ENCODE results near the gene IQGAP1. TPM values are rescaled to one million over a fixed set of nuclear protein-coding genes. Genes with fewer than 3 reads are reported as not detected.

IQGAP1 gene
- total and polyA plus RNA-seq, 2 of the 4 experiments (the other 2 are of a cell fraction), result 87.5 to 207 TPM

DNA sequence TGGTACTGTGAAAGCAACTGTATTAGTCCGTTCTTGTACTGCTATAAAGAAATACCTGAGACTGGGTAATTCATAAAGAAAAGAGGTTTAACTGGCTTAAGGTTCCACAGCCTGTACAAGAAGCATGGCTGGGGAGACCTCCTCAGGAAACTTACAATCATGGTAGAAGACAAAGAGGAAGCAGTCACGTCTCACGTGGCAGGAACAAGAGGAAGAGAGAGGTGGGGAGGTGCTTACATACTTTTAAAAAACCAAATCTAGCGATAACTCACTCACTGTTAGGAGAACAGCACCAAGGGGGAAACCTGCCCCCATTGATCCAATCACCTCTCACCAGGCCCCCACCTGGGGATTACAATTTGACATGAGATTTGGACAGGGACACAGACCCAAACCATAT, 48.9 kb downstream of the IQGAP1 start:
- Histone ChIP-seq H4K8ac (ENCODE audit: low read depth in 2 of 2, low read length in 2 of 2) (no peak overlapping the region), H2BK120ac (ENCODE audit: low read depth, low read length) (no peak overlapping the region), H3K9me1 (ENCODE audit: insufficient read depth, low read length) (no peaks in the 10 kb centered on the region; the same call in 1 of the 2 replicates), H3K4me3 (ENCODE audit: insufficient read depth, low read depth, low read length) (no peak overlapping the region), H3K79me1 (ENCODE audit: low read depth in 1 of 2, low read length in 2 of 2) (peaks cover 30 to 42% of the 10 kb centered on the region in 2 experiments; a peak in 3 of 4 replicates), H3K9ac (ENCODE audit: low read depth, low read length) (no peak overlapping the region), H3K14ac (replicated peaks; ENCODE audit: low read depth, low read length) (no peak overlapping the region), H2AK5ac (ENCODE audit: low read depth, low read length) (no peak overlapping the region), H2BK5ac (ENCODE audit: low read depth, low read length, poor library complexity, severe bottlenecking) (no peak overlapping the region), H3K27me3 (ENCODE audit: control insufficient read depth, insufficient read depth, low read length) (no peaks in the 10 kb centered on the region), H3K27ac (ENCODE audit: insufficient read depth, low read length) (no peak overlapping the region), H4K20me1 (ENCODE audit: insufficient read depth, low read length) (no peaks in the 10 kb centered on the region), H2BK15ac (ENCODE audit: low read depth, low read length) (no peak overlapping the region), H3K18ac (ENCODE audit: low read depth, low read length) (no peak overlapping the region), H3K23ac (ENCODE audit: low read depth, low read length) (no peak overlapping the region), H4K91ac (ENCODE audit: insufficient read depth, low read depth, low read length) (no peak overlapping the region), H3K36me3 (ENCODE audit: control insufficient read depth, insufficient read depth, low read length) (peaks cover 15% of the 10 kb centered on the region), H3K4ac (ENCODE audit: low read depth, low read length) (no peak overlapping the region), H2AK9ac (replicated peaks; ENCODE audit: low read depth, low read length, poor library complexity) (no peak overlapping the region), H3K56ac (ENCODE audit: extremely low read depth, insufficient read depth, low read length) (no peak overlapping the region), H3K9me3 (ENCODE audit: control insufficient read depth, insufficient read depth, low read length) (no peaks in the 10 kb centered on the region), H3K4me2 (ENCODE audit: low read depth, low read length) (no peak overlapping the region), H2AFZ (replicated peaks; ENCODE audit: low read length, poor library complexity) (no peak overlapping the region), H2BK20ac (ENCODE audit: low read depth, low read length) (no peak overlapping the region), H4K5ac (ENCODE audit: low read depth, low read length) (no peak overlapping the region), H3K4me1 (ENCODE audit: control insufficient read depth, insufficient read depth, low read length) (no peaks in the 10 kb centered on the region; the same call in 1 of the 2 replicates)
- WGBS, 2 experiments (ENCODE audit: extremely low coverage in 2 of 2, insufficient read length in 1 of 2), result no CpG with 5 or more reads among the region's 4 CpGs
- dilution Hi-C loops (cut with HindIII; ENCODE audit: low sequenced_read_pairs, unreplicated experiment), result no loop called here
- DNase-seq (no peak), ATAC-seq (ENCODE audit: low read depth) (no peak)
- intact Hi-C loops (cut with micrococcal nuclease), result loop anchor here (5.0 kb wide), 1 partner anchor 45 kb away; no protein-coding TSS in a partner anchor
- no TSS peak for BruUV-seq (replicated peaks)
- TF ChIP-seq RAD21 (IDR thresholded peaks at IDR 0.05; ENCODE audit: low read length) (no peak), POLR2A (IDR thresholded peaks at IDR 0.05; ENCODE audit: low read depth, low read length) (no peak), NFE2L2 (IDR thresholded peaks at IDR 0.05; ENCODE audit: low read depth, low read length) (no peak), CHD1 (IDR thresholded peaks at IDR 0.05; ENCODE audit: low read depth, low read length) (no peak), BHLHE40 (IDR thresholded peaks at IDR 0.05; ENCODE audit: low read depth, low read length) (no peak), CEBPB (IDR thresholded peaks at IDR 0.05; ENCODE audit: low read depth, low read length) (no peak), FOS (IDR thresholded peaks at IDR 0.05; ENCODE audit: low read depth, low read length) (no peak), MAZ (IDR thresholded peaks at IDR 0.05; ENCODE audit: borderline replicate concordance, low read depth, low read length) (no peak), MAFK (IDR thresholded peaks at IDR 0.05; ENCODE audit: low read depth, low read length) (no peak), MXI1 (IDR thresholded peaks at IDR 0.05; ENCODE audit: borderline replicate concordance, low read depth, low read length) (no peak)
- TF ChIP-seq, protein P1, sequence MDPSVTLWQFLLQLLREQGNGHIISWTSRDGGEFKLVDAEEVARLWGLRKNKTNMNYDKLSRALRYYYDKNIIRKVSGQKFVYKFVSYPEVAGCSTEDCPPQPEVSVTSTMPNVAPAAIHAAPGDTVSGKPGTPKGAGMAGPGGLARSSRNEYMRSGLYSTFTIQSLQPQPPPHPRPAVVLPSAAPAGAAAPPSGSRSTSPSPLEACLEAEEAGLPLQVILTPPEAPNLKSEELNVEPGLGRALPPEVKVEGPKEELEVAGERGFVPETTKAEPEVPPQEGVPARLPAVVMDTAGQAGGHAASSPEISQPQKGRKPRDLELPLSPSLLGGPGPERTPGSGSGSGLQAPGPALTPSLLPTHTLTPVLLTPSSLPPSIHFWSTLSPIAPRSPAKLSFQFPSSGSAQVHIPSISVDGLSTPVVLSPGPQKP (IDR thresholded peaks at IDR 0.05; ENCODE audit: borderline replicate concordance, low read depth, low read length), result no peak
- TF ChIP-seq, protein P2, sequence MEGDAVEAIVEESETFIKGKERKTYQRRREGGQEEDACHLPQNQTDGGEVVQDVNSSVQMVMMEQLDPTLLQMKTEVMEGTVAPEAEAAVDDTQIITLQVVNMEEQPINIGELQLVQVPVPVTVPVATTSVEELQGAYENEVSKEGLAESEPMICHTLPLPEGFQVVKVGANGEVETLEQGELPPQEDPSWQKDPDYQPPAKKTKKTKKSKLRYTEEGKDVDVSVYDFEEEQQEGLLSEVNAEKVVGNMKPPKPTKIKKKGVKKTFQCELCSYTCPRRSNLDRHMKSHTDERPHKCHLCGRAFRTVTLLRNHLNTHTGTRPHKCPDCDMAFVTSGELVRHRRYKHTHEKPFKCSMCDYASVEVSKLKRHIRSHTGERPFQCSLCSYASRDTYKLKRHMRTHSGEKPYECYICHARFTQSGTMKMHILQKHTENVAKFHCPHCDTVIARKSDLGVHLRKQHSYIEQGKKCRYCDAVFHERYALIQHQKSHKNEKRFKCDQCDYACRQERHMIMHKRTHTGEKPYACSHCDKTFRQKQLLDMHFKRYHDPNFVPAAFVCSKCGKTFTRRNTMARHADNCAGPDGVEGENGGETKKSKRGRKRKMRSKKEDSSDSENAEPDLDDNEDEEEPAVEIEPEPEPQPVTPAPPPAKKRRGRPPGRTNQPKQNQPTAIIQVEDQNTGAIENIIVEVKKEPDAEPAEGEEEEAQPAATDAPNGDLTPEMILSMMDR (conservative IDR thresholded peaks at IDR 0.05; ENCODE audit: low read depth, low read length), result no peak
- TF ChIP-seq, protein P3, sequence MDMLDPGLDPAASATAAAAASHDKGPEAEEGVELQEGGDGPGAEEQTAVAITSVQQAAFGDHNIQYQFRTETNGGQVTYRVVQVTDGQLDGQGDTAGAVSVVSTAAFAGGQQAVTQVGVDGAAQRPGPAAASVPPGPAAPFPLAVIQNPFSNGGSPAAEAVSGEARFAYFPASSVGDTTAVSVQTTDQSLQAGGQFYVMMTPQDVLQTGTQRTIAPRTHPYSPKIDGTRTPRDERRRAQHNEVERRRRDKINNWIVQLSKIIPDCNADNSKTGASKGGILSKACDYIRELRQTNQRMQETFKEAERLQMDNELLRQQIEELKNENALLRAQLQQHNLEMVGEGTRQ (IDR thresholded peaks at IDR 0.05; ENCODE audit: low read depth, low read length), result no peak
- POLR2A ChIA-PET (ENCODE audit: unreplicated experiment), result no interaction called here
- in situ Hi-C loops (cut with MboI; ENCODE audit: low sequenced_read_pairs), result no loop called here
- CTCF ChIA-PET, result no interaction called here
